Measurements from ENCODE around the gene ALDH6A1. TPM values are rescaled to one million over a fixed set of nuclear protein-coding genes. Genes with fewer than 3 reads are reported as not detected.

Gene ALDH6A1
- polyA plus RNA-seq, 1 donor from 2014 or later = 11.1 TPM

- Histone ChIP-seq H3K4me3 (ENCODE audit: low read length) (no peak overlapping the region), H3K9me2 (ENCODE audit: insufficient read depth, low read length) (no peaks in the 10 kb centered on the region), H3K79me2 (replicated peaks; ENCODE audit: insufficient read depth, low read length) (no peaks in the 10 kb centered on the region), H3K27me3 (ENCODE audit: insufficient read depth, low read depth, low read length) (no peaks in the 10 kb centered on the region), H3K27ac (ENCODE audit: low read length) (no peak overlapping the region), H2AFZ (ENCODE audit: low read depth, low read length) (no peak overlapping the region), H3K9me3 (ENCODE audit: low read length) (no peaks in the 10 kb centered on the region), H3K36me3 (ENCODE audit: insufficient read depth, low read length) (no peaks in the 10 kb centered on the region), H4K20me1 (ENCODE audit: insufficient read depth) (no peaks in the 10 kb centered on the region), H3K4me2 (ENCODE audit: low read length) (no peak overlapping the region), H3F3A (ENCODE audit: insufficient read depth, low read length, poor library complexity, severe bottlenecking) (no peaks in the 10 kb centered on the region), H3K9ac (ENCODE audit: low read length) (no peak overlapping the region)
- TF ChIP-seq POLR2AphosphoS5 (IDR thresholded peaks at IDR 0.05) = no peak
- TF ChIP-seq MXI1 (conservative IDR thresholded peaks at IDR 0.05; ENCODE audit: poor library complexity, severe bottlenecking) = no peak
- no peak for TF ChIP-seq CTCF (IDR thresholded peaks at IDR 0.05; ENCODE audit: poor library complexity, severe bottlenecking)
- TF ChIP-seq REST (IDR thresholded peaks at IDR 0.05; ENCODE audit: borderline replicate concordance) = no peak
Measured at GRCh38 chr14:74014299-74014698, 70.0 kb downstream of the ALDH6A1 start.

GRCh38 chr14:74008843-74009499, 75.3 kb downstream of the ALDH6A1 start:
- no peaks in the 10 kb centered on the region for H3K9me3 ChIP-seq (ENCODE audit: low read length)
- TF ChIP-seq SMC3 (conservative IDR thresholded peaks at IDR 0.05; ENCODE audit: poor library complexity) (no peak), CTCF (IDR thresholded peaks at IDR 0.05; ENCODE audit: poor library complexity, severe bottlenecking) (no peak), RAD21 (conservative IDR thresholded peaks at IDR 0.05) (no peak), POLR2AphosphoS5 (IDR thresholded peaks at IDR 0.05) (no peak), EZH2 (IDR thresholded peaks at IDR 0.05; ENCODE audit: borderline replicate concordance, insufficient read depth, low read length, poor library complexity, severe bottlenecking) (no peak), MXI1 (conservative IDR thresholded peaks at IDR 0.05; ENCODE audit: poor library complexity, severe bottlenecking) (no peak), REST (IDR thresholded peaks at IDR 0.05; ENCODE audit: borderline replicate concordance) (no peak), TAF1 (IDR thresholded peaks at IDR 0.05; ENCODE audit: low read depth) (no peak), EP300 (conservative IDR thresholded peaks at IDR 0.05; ENCODE audit: poor library complexity, severe bottlenecking) (no peak)

More at GRCh38 chr14:74008843-74009499, 75.3 kb downstream of the ALDH6A1 start:
- no peak overlapping the region for H2AFZ ChIP-seq (ENCODE audit: low read depth, low read length)
- H3K36me3 ChIP-seq (ENCODE audit: insufficient read depth, low read length) = no peaks in the 10 kb centered on the region
- no peak overlapping the region for H3K27ac ChIP-seq (ENCODE audit: low read length)
- H3K9me2 ChIP-seq (ENCODE audit: insufficient read depth, low read length) = no peaks in the 10 kb centered on the region
- H4K20me1 ChIP-seq (ENCODE audit: insufficient read depth) = no peaks in the 10 kb centered on the region
- H3K79me2 ChIP-seq (replicated peaks; ENCODE audit: insufficient read depth, low read length) = no peaks in the 10 kb centered on the region
- H3K4me3 ChIP-seq (ENCODE audit: low read length) = no peak overlapping the region
- no peak overlapping the region for H3K9ac ChIP-seq (ENCODE audit: low read length)
- H3K27me3 ChIP-seq (ENCODE audit: insufficient read depth, low read depth, low read length) = no peaks in the 10 kb centered on the region
- H3K4me2 ChIP-seq (ENCODE audit: low read length) = no peak overlapping the region
- H3F3A ChIP-seq (ENCODE audit: insufficient read depth, low read length, poor library complexity, severe bottlenecking) = no peaks in the 10 kb centered on the region

Measured in neural cell (in vitro differentiated cells).